Kidney (tissue), 14 donors: ENCODE results near the gene KRTAP19-4. TPM values are rescaled to one million over a fixed set of nuclear protein-coding genes. Genes with fewer than 3 reads are reported as not detected.
A peak's percentile ranks its signal among the peaks of the same experiment; 100 is the strongest.

Source experiments
- DNase-seq, 5 donors: peaks; one replicate each; pipeline ENCODE4 v3.0.0-alpha.2; 2013 to 2020
- FAIRE-seq: peaks from 2 replicates; lab custom pipeline; 2012; peaks lifted over from hg19 to GRCh38; lab: Jason Lieb, UNC
- H3K27ac ChIP-seq, 2 donors: one replicate each; pipeline ENCODE4 v1.7.0; 2013; ENCODE audit warnings: low read depth in 2 of 2, low read length in 2 of 2, inconsistent platforms in 1 of 2
- H3K27me3 ChIP-seq: one replicate; pipeline ENCODE4 v1.7.1; 2013; ENCODE audit warnings: low read length, inconsistent platforms; ENCODE audit not compliant: control insufficient read depth, insufficient read depth
- H3K36me3 ChIP-seq, 3 donors: one replicate each; pipeline versions ENCODE4 v1.7.0 to v1.7.1; 2013; ENCODE audit warnings: low read length in 3 of 3, control low read depth in 1 of 3, inconsistent platforms in 1 of 3; ENCODE audit not compliant: insufficient read depth in 3 of 3, control insufficient read depth in 2 of 3
- H3K4me1 ChIP-seq, 3 donors: one replicate each; pipeline versions ENCODE4 v1.7.0 to v1.7.1; 2013; ENCODE audit warnings: low read length in 3 of 3, inconsistent platforms in 1 of 3, low read depth in 1 of 3; ENCODE audit not compliant: control insufficient read depth in 2 of 3, insufficient read depth in 2 of 3
- H3K4me3 ChIP-seq, 3 donors: one replicate each; pipeline versions ENCODE4 v1.7.0 to v1.8.1; 2013; ENCODE audit warnings: low read length in 3 of 3, control low read depth in 1 of 3, inconsistent platforms in 1 of 3
- H3K9ac ChIP-seq, 3 donors: one replicate each; pipeline versions ENCODE4 v1.7.0 to v1.7.1; 2013; ENCODE audit warnings: low read length in 3 of 3, control low read depth in 1 of 3, inconsistent platforms in 1 of 3
- H3K9me3 ChIP-seq, 3 donors: one replicate each; pipeline versions ENCODE4 v1.7.0 to v1.7.1; 2013; ENCODE audit warnings: low read length in 3 of 3, control low read depth in 1 of 3, inconsistent platforms in 1 of 3; ENCODE audit not compliant: control insufficient read depth in 2 of 3, insufficient read depth in 1 of 3
- intact Hi-C: fragments of 100-400 bp; cut with DNase I; formaldehyde crosslinking; loops from one replicate; pipeline ENCODE4 v1.11.1; 2022
- polyA plus RNA-seq: library from polyadenylated mRNA; stranded (reverse); fragments of 350-450 nt; fragmentation: Illumina TruSeq; extraction: RNeasy Lipid Tissue Mini Kit (QIAGEN cat#74804); gene quantifications from one replicate; pipeline ENCODE4 v1.2.3, GENCODE V29; 2014; ENCODE audit warnings: low read depth, low replicate concordance; ENCODE audit not compliant: insufficient read depth
- total RNA-seq: library from RNA; stranded (reverse); fragmentation: NEBNext Ultra II Directional; extraction: Animal tissue kit (Norgen Biotek cat#: 25700); gene quantifications from one replicate; pipeline ENCODE4 v1.2.1, GENCODE V29; 2021
- TF ChIP-seq, protein P1 (sequence below): IDR thresholded peaks from 3 replicates; pipeline ENCODE4 v1.5.1; 2012; ENCODE audit warnings: mild to moderate bottlenecking, moderate library complexity, borderline replicate concordance; ENCODE audit not compliant: insufficient read depth; ENCODE audit errors: extremely low read depth
- donor health status: control.
- donor health status: control.
- donor health status: control.
- donor health status: control.
- donor health status: control.
- donor health status: DM: yes; HTN: yes; CAD: no.
- donor health status: Normal renal cell carcinoma (clear cell type).

Gene KRTAP19-4
- total and polyA plus RNA-seq, 2 donors from 2014 or later: not detected

DNA sequence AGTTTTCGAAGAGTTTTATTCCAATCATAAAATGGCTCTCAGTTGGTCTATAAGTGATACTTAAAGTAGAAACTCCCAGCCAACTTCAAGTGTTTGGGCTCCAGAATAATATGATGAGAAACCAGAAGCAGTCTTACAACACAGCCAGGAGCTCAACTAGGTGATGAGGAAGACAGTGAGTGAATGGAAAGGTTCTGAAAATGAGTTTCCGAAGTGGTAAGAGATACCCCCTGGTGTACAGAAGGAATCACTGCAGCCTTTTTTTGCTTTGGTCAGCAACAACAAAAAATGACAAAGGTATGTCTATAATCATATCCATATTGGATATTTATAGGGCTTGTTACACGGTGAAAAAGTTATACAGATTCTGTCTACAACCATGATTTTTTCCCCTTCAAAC, 33.3 kb downstream of the KRTAP19-4 start:
- H3K36me3 ChIP-seq: no peaks in the 10 kb centered on the region
- no peaks in the 10 kb centered on the region for H3K27me3 ChIP-seq
- no peaks in the 10 kb centered on the region for H3K9me3 ChIP-seq
- intact Hi-C loops: no loop called here
- FAIRE-seq (no peak), DNase-seq (no peak)
- no peaks in the 10 kb centered on the region for H3K4me1 ChIP-seq
- TF ChIP-seq, protein P1, sequence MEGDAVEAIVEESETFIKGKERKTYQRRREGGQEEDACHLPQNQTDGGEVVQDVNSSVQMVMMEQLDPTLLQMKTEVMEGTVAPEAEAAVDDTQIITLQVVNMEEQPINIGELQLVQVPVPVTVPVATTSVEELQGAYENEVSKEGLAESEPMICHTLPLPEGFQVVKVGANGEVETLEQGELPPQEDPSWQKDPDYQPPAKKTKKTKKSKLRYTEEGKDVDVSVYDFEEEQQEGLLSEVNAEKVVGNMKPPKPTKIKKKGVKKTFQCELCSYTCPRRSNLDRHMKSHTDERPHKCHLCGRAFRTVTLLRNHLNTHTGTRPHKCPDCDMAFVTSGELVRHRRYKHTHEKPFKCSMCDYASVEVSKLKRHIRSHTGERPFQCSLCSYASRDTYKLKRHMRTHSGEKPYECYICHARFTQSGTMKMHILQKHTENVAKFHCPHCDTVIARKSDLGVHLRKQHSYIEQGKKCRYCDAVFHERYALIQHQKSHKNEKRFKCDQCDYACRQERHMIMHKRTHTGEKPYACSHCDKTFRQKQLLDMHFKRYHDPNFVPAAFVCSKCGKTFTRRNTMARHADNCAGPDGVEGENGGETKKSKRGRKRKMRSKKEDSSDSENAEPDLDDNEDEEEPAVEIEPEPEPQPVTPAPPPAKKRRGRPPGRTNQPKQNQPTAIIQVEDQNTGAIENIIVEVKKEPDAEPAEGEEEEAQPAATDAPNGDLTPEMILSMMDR: peak; percentile 8
- no peak overlapping the region for H3K4me3 ChIP-seq
- H3K27ac ChIP-seq: no peak overlapping the region
- no peak overlapping the region for H3K9ac ChIP-seq

DNA sequence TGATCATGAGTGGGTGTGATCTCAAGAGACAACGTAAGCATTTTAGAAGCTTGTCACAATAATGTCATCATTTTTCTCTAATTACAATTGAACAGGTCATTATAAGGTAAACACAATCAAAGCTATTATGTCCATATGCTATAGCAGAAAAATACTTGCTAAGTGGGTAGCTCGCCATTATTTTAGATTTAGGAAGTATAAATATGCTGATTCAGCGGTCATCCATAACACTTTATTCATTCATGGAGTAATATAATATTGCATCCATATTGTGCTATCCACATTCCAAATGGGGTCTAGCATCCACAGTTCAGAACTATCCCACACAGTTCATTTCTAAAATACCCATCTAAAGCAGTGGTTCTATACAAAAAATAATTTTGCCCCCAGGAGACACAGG, 48.5 kb downstream of the KRTAP19-4 start:
- Histone ChIP-seq H3K4me3 (no peak overlapping the region), H3K9ac (no peak overlapping the region), H3K27ac (no peak overlapping the region), H3K9me3 (no peaks in the 10 kb centered on the region), H3K36me3 (no peaks in the 10 kb centered on the region), H3K4me1 (no peaks in the 10 kb centered on the region), H3K27me3 (no peaks in the 10 kb centered on the region)
- no peak for DNase-seq
- intact Hi-C loops: no loop called here
- no peak for FAIRE-seq
- TF ChIP-seq, protein P1: no peak

DNA sequence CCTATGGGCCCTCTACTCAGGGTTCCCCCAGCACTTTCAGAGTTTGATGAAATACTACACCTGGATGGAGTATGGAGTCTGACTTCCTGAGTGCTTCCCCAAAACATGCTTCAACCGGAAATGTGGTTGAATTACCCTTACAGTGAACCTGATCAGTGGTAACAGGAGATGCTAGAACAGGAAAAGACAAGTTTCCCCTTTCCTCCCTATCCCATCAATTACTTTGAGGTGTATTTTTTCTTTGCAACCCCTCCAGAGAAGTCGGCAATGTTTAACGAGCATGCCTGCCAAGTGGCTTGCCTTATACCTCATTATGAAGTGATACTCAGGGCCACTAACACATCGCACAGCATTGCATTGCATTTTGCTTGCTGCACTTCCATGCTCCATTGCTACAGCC, 49.9 kb downstream of the KRTAP19-4 start:
- Histone ChIP-seq H3K9me3 (no peaks in the 10 kb centered on the region), H3K4me3 (no peak overlapping the region), H3K27ac (no peak overlapping the region), H3K4me1 (no peaks in the 10 kb centered on the region), H3K9ac (no peak overlapping the region), H3K36me3 (no peaks in the 10 kb centered on the region), H3K27me3 (no peaks in the 10 kb centered on the region)
- intact Hi-C loops: no loop called here
- FAIRE-seq (no peak), DNase-seq (peak in 3 of 5 donors; percentile 17 to 70 (median 65))
- TF ChIP-seq, protein P1: no peak

Other genes starting within 250 kb of the KRTAP19-4 start
- not detected for gene KRTAP24-1, start 214.2 kb downstream of the KRTAP19-4 start, total RNA-seq
- gene KRTAP24-1, start 214.2 kb downstream of the KRTAP19-4 start, polyA plus RNA-seq: not detected
- not detected for gene KRTAP25-1, start 207.7 kb downstream of the KRTAP19-4 start, total RNA-seq
- not detected for gene KRTAP25-1, start 207.7 kb downstream of the KRTAP19-4 start, polyA plus RNA-seq
- not detected for gene KRTAP26-1, start 176.8 kb downstream of the KRTAP19-4 start, total RNA-seq
- not detected for gene KRTAP26-1, start 176.8 kb downstream of the KRTAP19-4 start, polyA plus RNA-seq
- not detected for gene KRTAP27-1, start 159.5 kb downstream of the KRTAP19-4 start, total RNA-seq
- not detected for gene KRTAP27-1, start 159.5 kb downstream of the KRTAP19-4 start, polyA plus RNA-seq
- gene KRTAP23-1, start 148.6 kb downstream of the KRTAP19-4 start, total RNA-seq: not detected
- not detected for gene KRTAP23-1, start 148.6 kb downstream of the KRTAP19-4 start, polyA plus RNA-seq
- gene KRTAP13-2, start 124.9 kb downstream of the KRTAP19-4 start, total RNA-seq: not detected
- not detected for gene KRTAP13-2, start 124.9 kb downstream of the KRTAP19-4 start, polyA plus RNA-seq
- gene KRTAP13-1, start 101.1 kb downstream of the KRTAP19-4 start, total RNA-seq: not detected
- not detected for gene KRTAP13-1, start 101.1 kb downstream of the KRTAP19-4 start, polyA plus RNA-seq
- not detected for gene KRTAP13-3, start 71.2 kb downstream of the KRTAP19-4 start, total RNA-seq
- gene KRTAP13-3, start 71.2 kb downstream of the KRTAP19-4 start, polyA plus RNA-seq: not detected
- not detected for gene KRTAP13-4, start 66.9 kb downstream of the KRTAP19-4 start, total RNA-seq
- gene KRTAP13-4, start 66.9 kb downstream of the KRTAP19-4 start, polyA plus RNA-seq: not detected
- not detected for gene KRTAP15-1, start 56.9 kb downstream of the KRTAP19-4 start, total RNA-seq
- gene KRTAP15-1, start 56.9 kb downstream of the KRTAP19-4 start, polyA plus RNA-seq: not detected
- not detected for gene KRTAP19-1, start 16.8 kb downstream of the KRTAP19-4 start, total RNA-seq
- not detected for gene KRTAP19-1, start 16.8 kb downstream of the KRTAP19-4 start, polyA plus RNA-seq
- not detected for gene KRTAP19-2, start 9.7 kb downstream of the KRTAP19-4 start, total RNA-seq
- not detected for gene KRTAP19-2, start 9.7 kb downstream of the KRTAP19-4 start, polyA plus RNA-seq
- not detected for gene KRTAP19-3, start 5.2 kb downstream of the KRTAP19-4 start, total RNA-seq
- not detected for gene KRTAP19-3, start 5.2 kb downstream of the KRTAP19-4 start, polyA plus RNA-seq
- gene KRTAP19-5, start 5.0 kb upstream of the KRTAP19-4 start, total RNA-seq: not detected
- gene KRTAP19-5, start 5.0 kb upstream of the KRTAP19-4 start, polyA plus RNA-seq: not detected
- not detected for gene KRTAP19-6, start 44.7 kb upstream of the KRTAP19-4 start, total RNA-seq
- not detected for gene KRTAP19-6, start 44.7 kb upstream of the KRTAP19-4 start, polyA plus RNA-seq
- not detected for gene KRTAP19-7, start 64.1 kb upstream of the KRTAP19-4 start, total RNA-seq
- gene KRTAP19-7, start 64.1 kb upstream of the KRTAP19-4 start, polyA plus RNA-seq: not detected
- gene KRTAP22-2, start 93.2 kb upstream of the KRTAP19-4 start, total RNA-seq: not detected
- gene KRTAP22-2, start 93.2 kb upstream of the KRTAP19-4 start, polyA plus RNA-seq: not detected
- not detected for gene KRTAP6-3, start 95.3 kb upstream of the KRTAP19-4 start, total RNA-seq
- not detected for gene KRTAP6-3, start 95.3 kb upstream of the KRTAP19-4 start, polyA plus RNA-seq
- gene KRTAP6-2, start 101.7 kb upstream of the KRTAP19-4 start, total RNA-seq: not detected
- not detected for gene KRTAP6-2, start 101.7 kb upstream of the KRTAP19-4 start, polyA plus RNA-seq
- gene KRTAP22-1, start 103.9 kb upstream of the KRTAP19-4 start, total RNA-seq: not detected
- gene KRTAP22-1, start 103.9 kb upstream of the KRTAP19-4 start, polyA plus RNA-seq: not detected
- gene KRTAP6-1, start 116.8 kb upstream of the KRTAP19-4 start, total RNA-seq: not detected
- not detected for gene KRTAP6-1, start 116.8 kb upstream of the KRTAP19-4 start, polyA plus RNA-seq
- not detected for gene KRTAP20-1, start 119.3 kb upstream of the KRTAP19-4 start, total RNA-seq
- gene KRTAP20-1, start 119.3 kb upstream of the KRTAP19-4 start, polyA plus RNA-seq: not detected
- gene KRTAP20-4, start 123.5 kb upstream of the KRTAP19-4 start, total RNA-seq: not detected
- gene KRTAP20-4, start 123.5 kb upstream of the KRTAP19-4 start, polyA plus RNA-seq: not detected
- not detected for gene KRTAP20-2, start 138.0 kb upstream of the KRTAP19-4 start, total RNA-seq
- gene KRTAP20-2, start 138.0 kb upstream of the KRTAP19-4 start, polyA plus RNA-seq: not detected
- gene KRTAP20-3, start 145.7 kb upstream of the KRTAP19-4 start, total RNA-seq: not detected
- gene KRTAP20-3, start 145.7 kb upstream of the KRTAP19-4 start, polyA plus RNA-seq: not detected
- not detected for gene KRTAP21-3, start 221.6 kb upstream of the KRTAP19-4 start, total RNA-seq
- gene KRTAP21-3, start 221.6 kb upstream of the KRTAP19-4 start, polyA plus RNA-seq: not detected